ENCODE data around the gene GDPGP1.

GRCh38 chr15:90227816-90228772, 5.9 kb upstream of the GDPGP1 start:
- TF ChIP-seq, protein P1, sequence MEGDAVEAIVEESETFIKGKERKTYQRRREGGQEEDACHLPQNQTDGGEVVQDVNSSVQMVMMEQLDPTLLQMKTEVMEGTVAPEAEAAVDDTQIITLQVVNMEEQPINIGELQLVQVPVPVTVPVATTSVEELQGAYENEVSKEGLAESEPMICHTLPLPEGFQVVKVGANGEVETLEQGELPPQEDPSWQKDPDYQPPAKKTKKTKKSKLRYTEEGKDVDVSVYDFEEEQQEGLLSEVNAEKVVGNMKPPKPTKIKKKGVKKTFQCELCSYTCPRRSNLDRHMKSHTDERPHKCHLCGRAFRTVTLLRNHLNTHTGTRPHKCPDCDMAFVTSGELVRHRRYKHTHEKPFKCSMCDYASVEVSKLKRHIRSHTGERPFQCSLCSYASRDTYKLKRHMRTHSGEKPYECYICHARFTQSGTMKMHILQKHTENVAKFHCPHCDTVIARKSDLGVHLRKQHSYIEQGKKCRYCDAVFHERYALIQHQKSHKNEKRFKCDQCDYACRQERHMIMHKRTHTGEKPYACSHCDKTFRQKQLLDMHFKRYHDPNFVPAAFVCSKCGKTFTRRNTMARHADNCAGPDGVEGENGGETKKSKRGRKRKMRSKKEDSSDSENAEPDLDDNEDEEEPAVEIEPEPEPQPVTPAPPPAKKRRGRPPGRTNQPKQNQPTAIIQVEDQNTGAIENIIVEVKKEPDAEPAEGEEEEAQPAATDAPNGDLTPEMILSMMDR (IDR thresholded peaks at IDR 0.05), result no peak
- no peak for TF ChIP-seq EZH2 (IDR thresholded peaks at IDR 0.05; ENCODE audit: borderline replicate concordance, insufficient read depth, low read depth, low read length, poor library complexity, severe bottlenecking)
